ENCODE results near the gene CARM1. TPM values are rescaled to one million over a fixed set of nuclear protein-coding genes. Genes with fewer than 3 reads are reported as not detected.

The CARM1 gene
- total RNA-seq: 41.8 and 42.8 TPM in 2 replicates

GRCh38 chr19:10870955-10871603 lies at the start of gene CARM1:
TSS of gene CARM1 (plus strand) at chr19:10871553. CDS start at chr19:10871703, 150 bp downstream.

GRCh38 chr19:10835754-10836478 lies 35.4 kb upstream of the CARM1 start, which contains the start of gene TMED1:
TSS of gene TMED1 (minus strand) at chr19:10836212. CDS start at chr19:10836191, 21 bp downstream.

GRCh38 chr19:10848230-10848856 lies 23.0 kb upstream of the CARM1 start, which contains the start of gene C19orf38:
TSS of gene C19orf38 (plus strand) at chr19:10848415. CDS start at chr19:10848509, 94 bp downstream.

GRCh38 chr19:10928563-10929401 lies 57.4 kb downstream of the CARM1 start, which contains the start of the genes TIMM29 and YIPF2:
TSS of gene TIMM29 (plus strand) at chr19:10928811. CDS start at chr19:10928823, 12 bp downstream.
TSS of gene YIPF2 (minus strand) at chr19:10928639. CDS start at chr19:10928410, 229 bp downstream.

GRCh38 chr19:10960314-10961072 lies 89.1 kb downstream of the CARM1 start, which contains the start of gene SMARCA4:
TSS of gene SMARCA4 (plus strand) at chr19:10961030. CDS start at chr19:10984152, 23,122 bp downstream.

Small RNA genes within 50 kb of the gene (small RNA-seq; reads per million reads assigned to genes)
- gene MIR6793: not detected

Other genes starting within 250 kb of the CARM1 start
- 188 and 341 TPM in 2 replicates for gene SLC44A2, start 246.0 kb upstream of the CARM1 start, total RNA-seq
- gene ILF3, start 217.2 kb upstream of the CARM1 start, total RNA-seq: 92.7 and 115 TPM in 2 replicates
- gene QTRT1, start 170.1 kb upstream of the CARM1 start, total RNA-seq: 22.1 and 23.2 TPM in 2 replicates
- gene DNM2, start 153.5 kb upstream of the CARM1 start, total RNA-seq: 154 and 156 TPM in 2 replicates
- gene TMED1, start 35.3 kb upstream of the CARM1 start, total RNA-seq: 41.4 and 48.7 TPM in 2 replicates
- 0.39 and 0.65 TPM in 2 replicates for gene C19orf38, start 23.1 kb upstream of the CARM1 start, total RNA-seq
- 285 and 310 TPM in 2 replicates for gene YIPF2, start 57.1 kb downstream of the CARM1 start, total RNA-seq
- 36.9 and 37.5 TPM in 2 replicates for gene TIMM29, start 57.3 kb downstream of the CARM1 start, total RNA-seq
- 80.5 and 85.3 TPM in 2 replicates for gene SMARCA4, start 89.5 kb downstream of the CARM1 start, total RNA-seq
- gene LDLR, start 217.9 kb downstream of the CARM1 start, total RNA-seq: 66.7 and 263 TPM in 2 replicates